Measurements from ENCODE around the gene PRND. TPM values are rescaled to one million over a fixed set of nuclear protein-coding genes. Genes with fewer than 3 reads are reported as not detected.

Gene PRND
- total RNA-seq, 1 donor from 2014 or later: not detected

DNA sequence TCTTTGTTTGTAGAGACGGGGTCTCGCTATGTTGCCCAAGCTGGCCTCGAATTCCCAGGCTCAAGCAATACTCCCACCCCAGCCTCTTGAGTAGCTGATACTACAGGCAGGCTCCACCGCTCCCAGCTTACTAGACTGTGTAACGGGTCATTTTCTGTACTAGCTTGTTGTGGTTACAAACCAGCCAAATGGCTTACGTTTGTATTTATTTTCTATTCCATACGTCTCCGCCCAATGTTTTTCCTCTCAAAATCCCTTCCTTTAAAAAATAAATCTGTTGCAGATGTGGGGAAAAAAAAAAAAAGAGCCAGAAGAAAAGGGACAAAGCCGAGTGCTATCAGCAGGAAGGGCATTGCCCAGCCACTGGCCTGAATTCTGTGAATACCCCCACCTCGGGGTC lies 41.6 kb downstream of the PRND start:
- Mint-ChIP-seq H3K9me3 (no peaks in the 10 kb centered on the region), H3K4me1 (no peaks in the 10 kb centered on the region), H3K4me3 (no peak overlapping the region), H3K27me3 (ENCODE audit: low read depth) (peaks cover 38% of the 10 kb centered on the region), H3K36me3 (no peaks in the 10 kb centered on the region), H3K27ac (no peak overlapping the region)
- no peak for DNase-seq (ENCODE audit: low spot score in 2 of 2, unreplicated experiment in 2 of 2)
- no peak for TF ChIP-seq CTCF (IDR thresholded peaks at IDR 0.05; ENCODE audit: unreplicated experiment)

- Mint-ChIP-seq H3K36me3 (no peaks in the 10 kb centered on the region), H3K27ac (no peak overlapping the region), H3K27me3 (ENCODE audit: low read depth) (peaks cover 35% of the 10 kb centered on the region), H3K4me3 (no peak overlapping the region), H3K4me1 (no peaks in the 10 kb centered on the region), H3K9me3 (no peaks in the 10 kb centered on the region)
- DNase-seq (ENCODE audit: low spot score in 2 of 2, unreplicated experiment in 2 of 2): no peak
- TF ChIP-seq CTCF (IDR thresholded peaks at IDR 0.05; ENCODE audit: unreplicated experiment): no peak
Measured at GRCh38 chr20:4763723-4764510, 42.2 kb downstream of the PRND start.

DNA sequence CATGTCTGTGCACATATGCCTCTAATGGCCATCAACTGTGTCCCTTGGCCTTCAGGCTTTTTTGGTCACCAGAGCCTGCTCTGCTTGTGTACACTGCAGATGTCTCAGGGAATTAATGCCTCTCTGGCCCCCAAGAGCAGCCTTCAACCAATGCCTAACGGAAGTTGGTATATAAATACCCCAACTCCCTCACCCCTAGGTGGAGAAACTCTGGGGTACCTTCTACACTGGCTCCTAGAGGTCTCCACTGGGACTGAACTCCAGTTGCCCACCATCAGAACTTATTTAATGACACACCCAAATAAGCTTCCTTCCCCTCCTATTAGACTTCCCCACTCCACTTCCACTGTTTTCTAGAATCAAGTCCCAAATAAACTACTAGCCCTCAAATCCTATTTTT lies 43.1 kb downstream of the PRND start:
- TF ChIP-seq CTCF (IDR thresholded peaks at IDR 0.05; ENCODE audit: unreplicated experiment): no peak
- Mint-ChIP-seq H3K4me3 (no peak overlapping the region), H3K27ac (no peak overlapping the region), H3K9me3 (peaks cover 8% of the 10 kb centered on the region), H3K27me3 (ENCODE audit: low read depth) (peaks cover 32% of the 10 kb centered on the region), H3K4me1 (no peaks in the 10 kb centered on the region), H3K36me3 (no peaks in the 10 kb centered on the region)
- no peak for DNase-seq (ENCODE audit: low spot score in 2 of 2, unreplicated experiment in 2 of 2)

- Mint-ChIP-seq H3K4me1 (no peaks in the 10 kb centered on the region), H3K4me3 (no peak overlapping the region), H3K27ac (no peak overlapping the region), H3K36me3 (no peaks in the 10 kb centered on the region), H3K27me3 (ENCODE audit: low read depth) (peaks cover 31% of the 10 kb centered on the region), H3K9me3 (peaks cover 16% of the 10 kb centered on the region)
- DNase-seq (ENCODE audit: low spot score in 2 of 2, unreplicated experiment in 2 of 2): no peak
- TF ChIP-seq CTCF (IDR thresholded peaks at IDR 0.05; ENCODE audit: unreplicated experiment): no peak
Measured at GRCh38 chr20:4765681-4766080, 44.0 kb downstream of the PRND start.

GRCh38 chr20:4766631-4767030 lies 44.9 kb downstream of the PRND start:
- DNase-seq (ENCODE audit: low spot score in 2 of 2, unreplicated experiment in 2 of 2): no peak
- Mint-ChIP-seq H3K27me3 (ENCODE audit: low read depth) (peaks cover 21% of the 10 kb centered on the region), H3K36me3 (no peaks in the 10 kb centered on the region), H3K4me1 (no peaks in the 10 kb centered on the region), H3K27ac (no peak overlapping the region), H3K9me3 (peaks cover 25% of the 10 kb centered on the region), H3K4me3 (no peak overlapping the region)
- no peak for TF ChIP-seq CTCF (IDR thresholded peaks at IDR 0.05; ENCODE audit: unreplicated experiment)

Data from mesothelial cell of epicardium (in vitro differentiated cells).